KMS-11 (cell line): ENCODE results near the gene NCEH1.
"Not testable (repeated sequence)": the region's sequence is repeated elsewhere in the genome, so short reads cannot be mapped to it uniquely, and the experiment has no call there.

Source experiments
- H2AFZ ChIP-seq: fragments of 200-600 bp; sonication (generic); 2 replicates; pipeline ENCODE4 v1.6.1; 2016; ENCODE audit warnings: antibody characterized with exemption, mixed run types, low read depth
- H3K27ac ChIP-seq: fragments of 200-600 bp; sonication (generic); 2 replicates; pipeline ENCODE4 v1.6.1; 2016; ENCODE audit warnings: mild to moderate bottlenecking, mixed run types
- H3K27me3 ChIP-seq: fragments of 200-600 bp; sonication (generic); 2 replicates; pipeline ENCODE4 v1.6.1; 2017; ENCODE audit warnings: mild to moderate bottlenecking, low read depth, mixed run types, moderate library complexity; ENCODE audit not compliant: insufficient read depth
- H3K36me3 ChIP-seq: fragments of 200-600 bp; sonication (generic); 2 replicates; pipeline ENCODE4 v1.6.1; 2017; ENCODE audit warnings: mild to moderate bottlenecking, mixed run types; ENCODE audit not compliant: insufficient read depth
- H3K4me1 ChIP-seq: fragments of 200-600 bp; sonication (generic); 2 replicates; pipeline ENCODE4 v1.6.1; 2016; ENCODE audit warnings: mild to moderate bottlenecking, low read depth, mixed run types; ENCODE audit not compliant: poor library complexity, severe bottlenecking
- H3K4me2 ChIP-seq: fragments of 200-600 bp; sonication (generic); 2 replicates; pipeline ENCODE4 v1.7.0; 2016; ENCODE audit warnings: mild to moderate bottlenecking, mixed run types
- H3K4me3 ChIP-seq: fragments of 200-600 bp; sonication (generic); IDR thresholded peaks from 2 replicates; pipeline ENCODE4 v1.6.1; 2017; ENCODE audit warnings: low read depth, low read length, mixed read lengths; ENCODE audit not compliant: insufficient read depth
- H3K79me2 ChIP-seq: fragments of 200-600 bp; sonication (generic); 2 replicates; pipeline ENCODE4 v1.6.1; 2016; ENCODE audit warnings: low read depth, mixed run types; ENCODE audit not compliant: insufficient read depth
- H3K9ac ChIP-seq: fragments of 200-600 bp; sonication (generic); 2 replicates; pipeline ENCODE4 v1.6.1; 2016; ENCODE audit warnings: mild to moderate bottlenecking, mixed run types
- H4K20me1 ChIP-seq: fragments of 200-600 bp; sonication (generic); 2 replicates; pipeline ENCODE4 v1.6.1; 2016; ENCODE audit warnings: mild to moderate bottlenecking, mixed run types; ENCODE audit not compliant: insufficient read depth
- TF ChIP-seq, protein P1 (sequence below): fragments of 200-600 bp; sonication (generic); conservative IDR thresholded peaks from 2 replicates; pipeline ENCODE4 v1.6.1; 2017; ENCODE audit warnings: low read depth, mild to moderate bottlenecking, antibody characterized with exemption, low read length, moderate library complexity, mixed read lengths

Gene NCEH1

DNA sequence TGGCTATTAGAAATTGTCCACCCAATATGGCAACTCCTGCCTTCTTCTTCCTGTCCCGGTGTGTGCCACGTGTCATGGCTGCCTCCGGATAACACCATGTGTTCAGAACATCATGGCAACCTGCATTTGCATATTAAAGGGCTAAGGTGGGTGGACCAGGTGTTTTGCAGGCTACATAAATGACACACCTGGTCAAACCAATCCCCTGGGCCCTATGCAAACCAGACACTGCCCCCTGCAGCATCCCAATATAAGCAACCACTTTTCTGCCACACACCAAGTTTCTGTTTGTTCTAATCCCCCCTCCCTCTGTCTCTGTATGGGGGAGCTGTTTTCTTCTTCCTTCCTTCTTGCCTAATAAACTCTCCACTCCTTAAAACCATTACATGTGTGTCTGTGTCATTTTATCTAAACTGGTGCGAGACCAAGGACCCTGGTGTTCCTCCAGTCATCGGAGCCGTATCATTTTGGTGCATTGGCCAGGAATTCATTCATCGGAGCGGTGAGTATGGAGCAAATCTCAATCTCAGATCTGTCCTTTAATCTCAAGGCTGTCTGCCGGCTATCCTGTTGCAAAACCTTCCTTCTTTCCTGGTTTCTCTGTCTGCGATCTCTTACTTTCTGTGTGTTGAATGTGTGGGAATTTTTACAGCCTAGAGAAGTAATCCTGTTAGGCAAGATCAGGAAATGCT is 44.5 kb downstream of the NCEH1 start:
- no peak overlapping the region for H3K27ac ChIP-seq
- H3K27me3 ChIP-seq = no peaks in the 10 kb centered on the region
- no peaks in the 10 kb centered on the region for H3K79me2 ChIP-seq
- no peak overlapping the region for H2AFZ ChIP-seq
- H3K4me2 ChIP-seq = no peak overlapping the region
- H3K9ac ChIP-seq = no peak overlapping the region
- TF ChIP-seq, protein P1, sequence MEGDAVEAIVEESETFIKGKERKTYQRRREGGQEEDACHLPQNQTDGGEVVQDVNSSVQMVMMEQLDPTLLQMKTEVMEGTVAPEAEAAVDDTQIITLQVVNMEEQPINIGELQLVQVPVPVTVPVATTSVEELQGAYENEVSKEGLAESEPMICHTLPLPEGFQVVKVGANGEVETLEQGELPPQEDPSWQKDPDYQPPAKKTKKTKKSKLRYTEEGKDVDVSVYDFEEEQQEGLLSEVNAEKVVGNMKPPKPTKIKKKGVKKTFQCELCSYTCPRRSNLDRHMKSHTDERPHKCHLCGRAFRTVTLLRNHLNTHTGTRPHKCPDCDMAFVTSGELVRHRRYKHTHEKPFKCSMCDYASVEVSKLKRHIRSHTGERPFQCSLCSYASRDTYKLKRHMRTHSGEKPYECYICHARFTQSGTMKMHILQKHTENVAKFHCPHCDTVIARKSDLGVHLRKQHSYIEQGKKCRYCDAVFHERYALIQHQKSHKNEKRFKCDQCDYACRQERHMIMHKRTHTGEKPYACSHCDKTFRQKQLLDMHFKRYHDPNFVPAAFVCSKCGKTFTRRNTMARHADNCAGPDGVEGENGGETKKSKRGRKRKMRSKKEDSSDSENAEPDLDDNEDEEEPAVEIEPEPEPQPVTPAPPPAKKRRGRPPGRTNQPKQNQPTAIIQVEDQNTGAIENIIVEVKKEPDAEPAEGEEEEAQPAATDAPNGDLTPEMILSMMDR = no peak
- peaks cover 5% of the 10 kb centered on the region for H3K4me1 ChIP-seq
- H3K36me3 ChIP-seq = no peaks in the 10 kb centered on the region
- H4K20me1 ChIP-seq = no peaks in the 10 kb centered on the region
- no peak overlapping the region for H3K4me3 ChIP-seq

GRCh38 chr3:172665510-172665909 is 45.4 kb downstream of the NCEH1 start:
- H3K36me3 ChIP-seq, H3K27me3 ChIP-seq, H3K27ac ChIP-seq, H3K4me3 ChIP-seq, H4K20me1 ChIP-seq, H2AFZ ChIP-seq, H3K79me2 ChIP-seq, H3K9ac ChIP-seq, H3K4me1 ChIP-seq, H3K4me2 ChIP-seq: not testable (repeated sequence)

DNA sequence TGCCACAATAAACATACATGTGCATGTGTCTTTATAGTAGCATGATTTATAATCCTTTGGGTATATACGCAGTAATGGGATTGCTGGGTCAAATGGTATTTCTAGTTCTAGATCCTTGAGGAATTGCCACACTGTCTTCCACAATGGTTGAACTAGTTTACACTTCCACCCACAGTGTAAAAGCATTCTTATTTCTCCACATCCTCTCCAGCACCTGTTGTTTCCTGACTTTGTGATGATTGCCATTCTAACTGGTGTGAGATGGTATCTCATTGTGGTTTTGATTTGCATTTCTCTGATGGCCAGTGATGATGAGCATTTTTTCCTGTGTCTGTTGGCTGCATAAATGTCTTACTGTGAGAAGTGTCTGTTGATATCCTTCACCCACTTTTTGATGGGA is 50.4 kb downstream of the NCEH1 start:
- not testable (repeated sequence) for H3K36me3 ChIP-seq, H3K27me3 ChIP-seq, H4K20me1 ChIP-seq, H2AFZ ChIP-seq, H3K4me1 ChIP-seq, H3K79me2 ChIP-seq, H3K27ac ChIP-seq, H3K9ac ChIP-seq, H3K4me3 ChIP-seq, H3K4me2 ChIP-seq

DNA sequence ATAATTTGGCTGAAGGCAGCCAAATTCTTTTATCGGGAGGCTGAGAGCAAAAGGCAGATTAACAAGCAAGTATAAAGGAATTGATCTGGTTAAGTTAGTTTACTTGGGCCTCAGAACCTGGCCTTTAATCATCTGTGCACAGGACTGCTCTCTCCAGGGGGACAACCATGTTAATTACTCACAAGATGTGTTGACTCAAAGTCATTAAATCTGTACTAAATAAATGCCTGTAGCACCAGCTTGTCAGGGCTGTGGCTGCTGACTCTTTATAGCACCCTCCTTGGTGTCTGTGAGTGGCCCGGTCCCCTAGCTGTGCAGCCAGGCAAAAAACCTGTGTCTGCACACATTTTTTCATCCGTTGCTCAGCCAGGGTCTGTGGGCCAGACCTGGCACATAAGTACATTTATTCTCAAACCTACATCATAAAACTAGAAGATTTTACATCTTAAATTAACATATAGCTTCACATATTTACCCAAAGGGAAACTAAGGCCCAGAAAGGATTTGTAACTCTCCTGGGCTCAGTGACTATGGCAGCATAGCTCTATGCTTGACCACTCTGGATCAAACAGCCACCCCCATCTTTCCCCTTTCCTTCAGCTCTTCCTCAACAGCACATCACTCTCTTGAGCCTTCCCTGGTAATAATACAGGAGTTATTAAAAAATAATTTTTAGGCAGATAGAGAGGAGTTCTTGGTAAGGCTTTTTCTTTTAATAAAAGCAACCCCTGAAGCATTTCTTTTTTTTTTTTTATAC is 51.4 kb downstream of the NCEH1 start:
- H3K36me3 ChIP-seq = no peaks in the 10 kb centered on the region
- peaks cover 5% of the 10 kb centered on the region for H3K4me1 ChIP-seq
- no peaks in the 10 kb centered on the region for H3K27me3 ChIP-seq
- H3K4me2 ChIP-seq = no peak overlapping the region
- no peak overlapping the region for H2AFZ ChIP-seq
- no peak overlapping the region for H3K27ac ChIP-seq
- H3K4me3 ChIP-seq = no peak overlapping the region
- no peaks in the 10 kb centered on the region for H3K79me2 ChIP-seq
- H4K20me1 ChIP-seq = no peaks in the 10 kb centered on the region
- H3K9ac ChIP-seq = no peak overlapping the region
- TF ChIP-seq, protein P1 = no peak

GRCh38 chr3:172658344-172659245 is 52.3 kb downstream of the NCEH1 start:
- Histone ChIP-seq H3K79me2 (no peaks in the 10 kb centered on the region), H3K4me1 (peaks cover 5% of the 10 kb centered on the region), H2AFZ (no peak overlapping the region), H3K27me3 (no peaks in the 10 kb centered on the region), H4K20me1 (no peaks in the 10 kb centered on the region), H3K4me2 (no peak overlapping the region), H3K4me3 (no peak overlapping the region), H3K27ac (no peak overlapping the region), H3K9ac (no peak overlapping the region), H3K36me3 (no peaks in the 10 kb centered on the region)
- TF ChIP-seq, protein P1 = no peak
